Measurements from ENCODE around the gene SH3TC1.

The SH3TC1 gene

GRCh38 chr4:8164194-8164565 lies 34.9 kb upstream of the SH3TC1 start:
- DNase-seq = no peak

GRCh38 chr4:8164687-8165086 lies 34.4 kb upstream of the SH3TC1 start:
- DNase-seq = no peak

DNA sequence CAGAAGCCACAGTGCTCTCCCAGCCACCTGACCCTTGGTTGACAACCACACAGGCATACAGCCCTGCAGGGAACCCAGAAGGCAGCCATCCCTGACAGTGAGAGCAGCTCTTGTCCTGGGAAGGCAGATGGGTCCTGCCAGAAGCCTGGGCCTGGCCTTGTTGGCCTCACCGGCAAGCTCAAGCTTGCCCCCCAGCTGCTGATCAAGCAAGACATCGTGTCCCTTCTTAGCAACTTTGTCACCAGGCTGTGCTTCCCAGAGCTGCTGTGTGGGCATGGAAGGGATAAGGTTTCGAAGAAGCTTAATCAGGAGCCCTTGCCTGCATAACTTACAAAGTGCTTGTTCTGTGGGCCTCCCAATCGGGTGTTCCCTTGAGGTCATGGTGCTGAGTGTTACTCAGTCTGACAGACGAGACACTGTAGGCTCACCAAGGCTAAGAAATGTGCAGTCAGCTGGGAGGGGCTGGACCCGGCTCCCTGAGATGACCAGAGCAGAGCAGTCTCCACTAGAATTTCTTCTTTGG lies 33.7 kb upstream of the SH3TC1 start:
- DNase-seq = no peak

- no peak for DNase-seq
These were observed 31.8 kb upstream of the SH3TC1 start for GRCh38 chr4:8167291-8167690.

- no peak for DNase-seq
These were observed 31.3 kb upstream of the SH3TC1 start for GRCh38 chr4:8167815-8168214.

GRCh38 chr4:8168232-8168631 lies 30.9 kb upstream of the SH3TC1 start:
- DNase-seq = no peak

- no peak for DNase-seq
These were observed 30.1 kb upstream of the SH3TC1 start for GRCh38 chr4:8168832-8169598.

DNA sequence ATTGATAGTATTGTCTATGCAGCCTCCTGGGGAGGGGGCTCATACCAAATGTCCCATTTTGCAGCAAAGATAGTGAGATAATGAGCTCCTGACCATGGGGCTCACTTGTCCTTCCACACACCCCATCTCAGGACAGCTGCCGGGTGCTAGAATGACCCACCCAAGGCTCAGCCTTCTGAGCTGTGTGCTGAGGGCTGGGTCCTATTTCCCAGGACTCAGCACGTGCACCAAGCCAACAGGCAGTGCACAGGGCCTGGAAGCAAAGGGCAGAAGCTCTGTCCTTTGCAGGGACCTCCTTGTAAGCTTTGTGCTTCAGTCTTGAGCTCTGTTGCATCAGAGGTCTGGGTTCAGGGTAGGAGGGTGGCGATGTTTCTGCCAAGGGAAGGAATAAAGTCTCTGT lies 29.3 kb upstream of the SH3TC1 start:
- DNase-seq = no peak

- DNase-seq = no peak
These were observed 28.7 kb upstream of the SH3TC1 start for GRCh38 chr4:8170341-8170740.

GRCh38 chr4:8171266-8171665 lies 27.8 kb upstream of the SH3TC1 start:
- no peak for DNase-seq

GRCh38 chr4:8171984-8172924 lies 26.8 kb upstream of the SH3TC1 start:
- DNase-seq = no peak

GRCh38 chr4:8173492-8174242 lies 25.4 kb upstream of the SH3TC1 start:
- DNase-seq = no peak

DNA sequence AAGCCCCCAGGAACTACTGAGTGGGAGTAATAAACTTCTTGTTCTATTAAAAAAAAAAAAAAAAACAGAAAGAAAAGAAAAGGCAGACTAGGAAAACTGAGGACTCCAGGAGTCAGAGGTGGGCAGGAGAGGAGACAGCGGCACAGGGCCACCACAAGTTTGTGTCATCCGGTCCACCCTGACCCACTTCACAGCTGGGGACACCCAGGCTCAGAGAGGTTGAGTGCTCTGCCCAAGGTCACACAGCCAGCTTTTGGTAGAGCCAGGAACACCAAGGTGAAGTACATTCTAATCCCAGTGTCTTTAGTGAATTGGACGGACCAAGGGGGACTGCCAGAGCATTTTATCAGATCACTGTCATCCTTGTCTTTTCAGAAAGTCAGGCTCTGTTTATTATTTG lies 24.1 kb upstream of the SH3TC1 start:
- DNase-seq = no peak

DNA sequence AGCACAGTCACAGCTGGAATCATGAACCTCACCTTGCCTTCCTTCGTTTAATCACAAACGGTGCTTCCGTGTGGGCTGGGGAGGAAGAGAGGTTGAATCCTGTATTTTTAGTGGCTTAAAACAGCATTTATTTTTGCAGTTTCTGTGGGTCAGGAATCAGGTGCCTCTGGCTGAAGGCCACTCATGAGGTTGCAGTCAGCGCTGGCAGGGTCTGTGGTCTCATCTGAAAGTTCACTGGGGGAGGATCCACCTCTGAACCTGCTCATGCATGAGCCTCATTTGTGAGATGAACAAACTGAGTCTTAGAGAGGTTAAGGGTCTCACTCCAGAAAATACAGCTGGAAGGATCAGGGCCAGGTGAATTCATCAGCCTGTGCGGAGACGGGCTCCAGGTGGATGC lies 23.4 kb upstream of the SH3TC1 start:
- no peak for DNase-seq

- DNase-seq = peak; percentile 49
These were observed 22.3 kb upstream of the SH3TC1 start for GRCh38 chr4:8176547-8177399.

DNA sequence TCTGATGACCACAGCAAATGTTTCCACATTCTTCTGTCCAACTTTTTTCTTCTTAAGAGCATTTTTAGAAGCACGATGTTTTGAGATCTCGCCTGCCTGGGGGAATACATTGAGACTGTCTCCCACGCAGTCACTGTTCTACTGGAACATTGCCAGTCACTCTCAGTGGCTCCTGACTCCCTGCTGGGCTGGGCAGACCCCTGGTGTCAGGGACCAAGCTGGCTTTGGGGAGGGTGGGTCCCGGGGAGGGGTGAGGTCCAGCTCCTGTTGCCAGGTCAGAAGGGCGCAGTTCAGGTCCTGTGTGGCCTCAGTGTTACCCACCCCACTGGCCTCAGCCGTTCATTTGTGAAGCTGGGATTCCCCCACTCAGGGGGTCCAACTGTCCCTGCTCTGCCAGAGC lies 21.5 kb upstream of the SH3TC1 start:
- DNase-seq = no peak

GRCh38 chr4:8177956-8178355 lies 21.1 kb upstream of the SH3TC1 start:
- DNase-seq = no peak

GRCh38 chr4:8179074-8179473 lies 20.0 kb upstream of the SH3TC1 start:
- DNase-seq = no peak

GRCh38 chr4:8179771-8180170 lies 19.3 kb upstream of the SH3TC1 start:
- DNase-seq = no peak

DNA sequence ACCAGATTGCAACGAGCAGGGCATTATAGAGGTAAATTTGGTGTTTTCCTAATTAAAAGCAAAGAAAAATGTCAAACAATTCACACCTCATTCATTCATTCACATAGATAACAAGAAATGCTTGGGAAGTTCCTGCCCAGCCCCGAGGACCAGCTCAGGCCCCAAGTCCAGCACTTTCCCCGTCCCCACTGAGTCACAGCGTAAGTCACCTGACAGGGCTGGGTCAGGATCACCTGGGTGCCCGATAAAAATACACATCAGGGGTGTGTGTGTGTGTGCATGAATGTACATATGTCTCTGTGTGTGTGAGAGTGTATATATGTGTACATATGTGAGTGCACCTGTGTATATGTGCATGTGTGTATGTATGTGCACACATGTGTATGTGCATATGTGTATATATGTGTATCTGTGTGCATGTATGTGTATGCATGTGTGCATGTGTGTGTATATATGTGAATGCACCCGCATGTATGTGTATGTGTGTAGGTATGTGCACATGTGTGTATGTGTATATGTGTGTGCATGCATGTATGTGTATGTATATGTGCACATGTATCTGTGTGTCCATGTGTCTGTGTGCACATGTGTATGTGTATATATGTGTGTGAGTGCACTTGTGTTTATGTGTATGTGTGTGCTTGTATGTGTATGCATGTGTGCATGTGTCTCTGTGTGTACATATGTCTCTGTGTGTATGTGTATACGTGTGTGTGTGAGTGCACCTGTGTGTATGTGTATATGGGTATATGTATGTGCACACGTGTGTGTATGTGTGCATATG lies 18.6 kb upstream of the SH3TC1 start:
- no peak for DNase-seq

DNA sequence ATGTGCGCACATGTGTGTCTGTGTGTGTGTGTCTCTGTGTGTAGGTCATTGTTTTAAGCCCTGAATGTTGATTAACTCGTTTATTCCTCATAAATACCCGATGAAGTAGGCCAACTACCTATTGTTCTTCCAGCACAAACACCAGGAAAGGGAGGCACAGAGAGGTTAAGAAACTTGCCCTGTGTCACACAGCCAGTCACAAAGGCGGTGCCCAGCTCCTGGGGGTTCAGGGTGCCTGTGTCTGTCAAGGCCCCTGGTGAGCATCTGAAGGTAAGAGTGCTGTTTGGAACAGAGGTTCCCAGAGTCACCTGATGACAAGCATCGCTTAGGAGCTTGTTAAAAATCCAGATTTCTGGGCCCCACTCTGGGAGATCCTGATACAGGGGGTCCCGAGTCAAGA lies 18.0 kb upstream of the SH3TC1 start:
- no peak for DNase-seq
